GM23338 (cell line): ENCODE data around the gene ERF. TPM values are rescaled to one million over a fixed set of nuclear protein-coding genes. Genes with fewer than 3 reads are reported as not detected.

Source experiments
- ATAC-seq: fragments of 200-7000 bp; cut with Tn5 transposase; 3 replicates; pipeline ENCODE4 v1.9.1; 2020
- DNase-seq: peaks from one replicate; pipeline ENCODE4 v3.0.0-alpha.2; 2015; ENCODE audit warnings: low spot score
- H2AFZ ChIP-seq: fragments of 200-600 bp; sonication (generic); 2 replicates; pipeline ENCODE4 v1.8.0; 2016; ENCODE audit warnings: antibody characterized with exemption, mild to moderate bottlenecking, moderate library complexity
- H3F3A ChIP-seq: fragments of 200-600 bp; sonication (generic); replicated peaks from 2 replicates; pipeline ENCODE4 v1.8.0; 2017; ENCODE audit warnings: antibody characterized with exemption, mixed run types, low read depth
- H3K27ac ChIP-seq: fragments of 200-600 bp; sonication (generic); 2 replicates; pipeline ENCODE4 v1.6.1; 2016; ENCODE audit warnings: low read depth
- H3K27me3 ChIP-seq: fragments of 200-600 bp; sonication (generic); 2 replicates; pipeline ENCODE4 v1.8.0; 2016; ENCODE audit warnings: mild to moderate bottlenecking, mixed run types, moderate library complexity; ENCODE audit not compliant: insufficient read depth
- H3K36me3 ChIP-seq: fragments of 200-600 bp; sonication (generic); 2 replicates; pipeline ENCODE4 v1.8.0; 2016; ENCODE audit warnings: mild to moderate bottlenecking; ENCODE audit not compliant: insufficient read depth
- H3K4me1 ChIP-seq: fragments of 200-600 bp; sonication (generic); 2 replicates; pipeline ENCODE4 v1.8.0; 2016; ENCODE audit warnings: mild to moderate bottlenecking, moderate library complexity; ENCODE audit not compliant: insufficient read depth
- H3K4me2 ChIP-seq: fragments of 200-600 bp; sonication (generic); 2 replicates; pipeline ENCODE4 v1.7.1; 2017; ENCODE audit warnings: mixed run types
- H3K4me3 ChIP-seq: fragments of 200-600 bp; sonication (generic); 2 replicates; pipeline ENCODE4 v1.6.1; 2016; ENCODE audit warnings: mixed run types
- H3K79me2 ChIP-seq: fragments of 200-600 bp; sonication (generic); replicated peaks from 2 replicates; pipeline ENCODE4 v1.8.0; 2017; ENCODE audit warnings: mild to moderate bottlenecking; ENCODE audit not compliant: insufficient read depth
- H3K9me2 ChIP-seq: fragments of 200-600 bp; sonication (generic); 2 replicates; pipeline ENCODE4 v1.8.0; 2017; ENCODE audit not compliant: insufficient read depth
- H4K20me1 ChIP-seq: fragments of 200-600 bp; sonication (generic); replicated peaks from 2 replicates; pipeline ENCODE4 v1.8.0; 2017; ENCODE audit warnings: mild to moderate bottlenecking; ENCODE audit not compliant: insufficient read depth
- H3K27ac Mint-ChIP-seq: 2 replicates; pipeline ENCODE4 v1.8.0; 2020; ENCODE audit warnings: inconsistent platforms, mild to moderate bottlenecking, moderate library complexity, mixed read lengths
- H3K27me3 Mint-ChIP-seq: 3 replicates; pipeline ENCODE4 v1.8.0; 2022; ENCODE audit warnings: low read depth, mild to moderate bottlenecking, moderate library complexity, mixed read lengths, inconsistent platforms; ENCODE audit not compliant: insufficient read depth, poor library complexity
- H3K36me3 Mint-ChIP-seq: 3 replicates; pipeline ENCODE4 v1.8.0; 2021; ENCODE audit warnings: low read depth, mild to moderate bottlenecking, inconsistent platforms, moderate library complexity, mixed read lengths
- H3K4me1 Mint-ChIP-seq: 3 replicates; pipeline ENCODE4 v1.8.0; 2020; ENCODE audit warnings: mild to moderate bottlenecking, inconsistent platforms, mixed read lengths
- H3K4me3 Mint-ChIP-seq: 3 replicates; pipeline ENCODE4 v1.8.0; 2021; ENCODE audit warnings: moderate library complexity, mild to moderate bottlenecking, inconsistent platforms, mixed read lengths
- H3K9me3 Mint-ChIP-seq: 3 replicates; pipeline ENCODE4 v1.8.0; 2020; ENCODE audit warnings: moderate library complexity, mild to moderate bottlenecking, inconsistent platforms, mixed read lengths
- CTCF ChIP-seq, 2 experiments: fragments of 200-600 bp in 1 of 2; sonication (generic) in 1 of 2; conservative IDR thresholded peaks; 2 replicates each; pipeline versions ENCODE4 v1.5.1 to v1.6.1; 2016 to 2017; ENCODE audit warnings: antibody characterized with exemption in 2 of 2, low read depth in 2 of 2, mild to moderate bottlenecking in 2 of 2, moderate library complexity in 1 of 2
- ETS1 ChIP-seq: IDR thresholded peaks from 2 replicates; pipeline ENCODE4 v1.6.1; 2016; ENCODE audit warnings: antibody characterized with exemption
- JUNB ChIP-seq: IDR thresholded peaks from one replicate; pipeline ENCODE4 v1.6.1; 2016; ENCODE audit warnings: antibody characterized with exemption; ENCODE audit not compliant: unreplicated experiment
- NANOG ChIP-seq: IDR thresholded peaks from 2 replicates; pipeline ENCODE4 v1.6.1; 2016; ENCODE audit warnings: antibody characterized with exemption, borderline replicate concordance
- ZNF114 ChIP-seq: fragments of 250-450 bp; sonication (Bioruptor Pico); IDR thresholded peaks from 2 replicates; pipeline ENCODE4 v1.5.0; 2020; ENCODE audit warnings: mild to moderate bottlenecking, moderate library complexity
- ZNF331 ChIP-seq: fragments of 250-450 bp; sonication (Bioruptor Pico); IDR thresholded peaks from 2 replicates; pipeline ENCODE4 v1.5.0; 2020; ENCODE audit warnings: low read depth, mild to moderate bottlenecking, moderate library complexity
- ZNF462 ChIP-seq: fragments of 250-450 bp; sonication (Bioruptor Pico); IDR thresholded peaks from 2 replicates; pipeline ENCODE4 v1.5.0; 2020; ENCODE audit warnings: mild to moderate bottlenecking, moderate library complexity
- polyA plus RNA-seq: library from polyadenylated mRNA; unstranded; fragments of >200 nt; fragmentation: Nextera tagmentation; extraction: Ambion mirVana; gene quantifications from 2 replicates; pipeline ENCODE4 v1.2.1, GENCODE V29; 2016
- total RNA-seq: library from RNA; depleted of rRNA; stranded (reverse); fragments of >200 nt; shearing (Covaris generic); gene quantifications from 2 replicates; pipeline ENCODE4 v1.2.3, GENCODE V29; 2014

Gene ERF
- total and polyA plus RNA-seq, 2 experiments from 2014 or later: 29.4 to 49.4 TPM

GRCh38 chr19:42208612-42209011 lies 46.3 kb downstream of the ERF start (continued):
- no peak for TF ChIP-seq ZNF462

GRCh38 chr19:42207767-42208271 lies 47.1 kb downstream of the ERF start:
- no peak overlapping the region for H3K27ac Mint-ChIP-seq
- no peak for DNase-seq

More at GRCh38 chr19:42207767-42208271, 47.1 kb downstream of the ERF start:
- H3K4me3 ChIP-seq: no peak overlapping the region
- H3K27me3 ChIP-seq: no peaks in the 10 kb centered on the region
- Mint-ChIP-seq H3K27me3 (peaks cover 6% of the 10 kb centered on the region), H3K36me3 (peaks cover 72% of the 10 kb centered on the region), H3K4me1 (peaks cover 31% of the 10 kb centered on the region), H3K4me3 (no peak overlapping the region), H3K9me3 (no peaks in the 10 kb centered on the region)
- no peak overlapping the region for H3K4me2 ChIP-seq
- no peak overlapping the region for H3K27ac ChIP-seq
- H3F3A ChIP-seq: peaks cover 3% of the 10 kb centered on the region; the same call in 1 of the 2 replicates
- H4K20me1 ChIP-seq: peaks cover 24% of the 10 kb centered on the region
- no peaks in the 10 kb centered on the region for H3K9me2 ChIP-seq
- no peak overlapping the region for H2AFZ ChIP-seq
- H3K79me2 ChIP-seq: peaks cover 55% of the 10 kb centered on the region
- peaks cover 13% of the 10 kb centered on the region for H3K4me1 ChIP-seq
- peaks cover 29% of the 10 kb centered on the region; the same call in 1 of the 2 replicates for H3K36me3 ChIP-seq
- no peak for ATAC-seq
- TF ChIP-seq ZNF114 (no peak), NANOG (no peak), ETS1 (no peak), ZNF331 (CRISPR knock-in tag) (no peak), CTCF (conservative IDR thresholded peaks at IDR 0.05; ENCODE audit: low read depth in 2 of 2) (no peak), JUNB (no peak)
